CD4-positive, alpha-beta T cell treated with Interleukin-4 for 1 hour (primary cell): ENCODE data around the gene JSRP1.
A peak's percentile ranks its signal among the peaks of the same experiment; 100 is the strongest.

ENCODE experiments used
- DNase-seq, 2 donors: peaks; one replicate each; pipeline ENCODE4 v3.0.0-alpha.2; 2020 to 2022

Gene JSRP1

DNA sequence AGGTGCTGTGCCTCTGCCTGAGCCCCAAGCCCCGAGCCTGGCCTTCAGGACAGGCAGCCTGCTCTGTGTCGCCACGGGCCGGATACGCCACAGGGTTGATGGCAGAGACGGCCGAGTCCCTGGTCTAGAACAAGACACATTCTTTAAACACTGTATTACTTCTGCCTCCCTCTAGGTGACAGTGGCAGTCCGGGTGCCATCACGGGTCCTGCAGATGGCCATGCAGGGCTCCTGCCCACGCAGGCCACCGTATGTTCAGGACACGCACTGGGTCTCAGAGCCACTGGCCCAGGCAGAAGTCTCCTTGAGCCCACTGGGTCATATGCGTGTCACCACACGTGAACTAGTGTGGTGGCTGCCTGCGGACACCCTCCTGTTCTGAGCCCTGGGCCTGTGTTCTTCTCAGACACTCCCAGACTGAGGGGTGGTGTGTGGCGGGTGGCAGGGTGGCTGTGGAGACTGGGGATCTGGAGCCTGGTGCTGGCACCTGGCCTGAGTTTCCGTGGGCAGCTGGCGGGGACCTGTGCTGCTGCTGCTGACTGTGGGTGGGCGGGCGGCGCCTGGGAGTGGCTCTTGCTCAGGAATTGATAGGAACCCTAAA lies 24.5 kb downstream of the JSRP1 start:
- no peak for DNase-seq

DNA sequence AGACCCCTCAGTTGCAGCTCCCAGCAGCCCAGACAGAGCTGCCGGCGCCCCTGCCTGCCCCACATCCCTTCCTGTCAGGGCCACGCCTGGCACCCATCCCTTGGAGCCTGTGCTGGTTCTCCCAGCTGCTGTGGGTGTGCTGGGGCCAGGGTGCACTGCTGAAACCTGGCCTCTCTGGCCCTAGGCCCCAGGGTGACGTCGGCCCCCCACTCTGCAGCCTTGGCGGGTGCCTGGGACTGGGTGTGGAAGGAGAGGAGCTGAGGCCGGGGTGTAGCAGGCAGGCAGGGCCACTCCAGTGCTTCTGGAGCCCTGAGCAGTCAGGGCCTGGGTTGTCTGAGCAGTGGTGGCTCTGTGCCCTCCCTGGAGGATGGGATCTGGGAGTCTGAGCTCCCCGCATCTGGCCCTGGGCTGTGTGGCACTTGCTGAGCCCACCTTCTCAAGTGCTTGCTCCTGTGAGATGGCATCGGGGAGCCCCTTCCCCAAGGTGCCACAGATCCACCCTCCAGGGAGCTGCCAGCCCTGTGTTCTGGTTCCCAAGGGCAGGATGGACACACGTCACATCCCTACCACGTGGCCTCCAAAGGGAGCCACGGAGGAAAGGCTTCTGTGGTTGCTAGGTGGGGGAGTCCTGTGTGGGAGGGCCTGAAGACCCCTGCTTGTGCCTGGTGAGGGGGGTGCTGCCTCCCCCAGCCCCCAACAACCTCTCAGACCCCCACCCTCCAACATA lies 25.2 kb downstream of the JSRP1 start:
- DNase-seq = no peak

DNA sequence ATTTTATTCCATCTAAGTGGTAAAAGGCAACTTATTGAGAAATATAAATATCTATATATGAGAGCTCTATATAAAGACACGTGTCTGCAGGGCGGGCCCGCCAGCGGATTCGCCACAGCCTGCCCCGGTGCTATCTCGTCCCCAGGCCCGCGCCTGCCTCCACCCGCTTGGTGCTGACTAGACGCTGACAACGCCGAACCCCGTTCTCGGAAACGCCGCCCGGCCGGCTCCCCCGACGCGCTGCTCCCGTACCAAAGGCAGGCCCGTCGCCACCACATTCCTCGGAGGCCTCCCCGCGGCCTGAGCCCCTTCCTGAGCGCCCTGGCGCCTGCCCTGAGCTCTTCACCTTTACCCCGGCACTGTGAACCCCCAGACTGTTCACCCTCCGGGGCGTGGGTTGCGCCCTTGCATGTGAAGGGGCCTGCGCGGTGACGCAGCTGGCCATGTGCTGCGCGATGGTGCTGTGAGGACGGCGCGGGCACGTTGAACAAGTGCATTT lies 26.1 kb downstream of the JSRP1 start:
- DNase-seq = no peak

DNA sequence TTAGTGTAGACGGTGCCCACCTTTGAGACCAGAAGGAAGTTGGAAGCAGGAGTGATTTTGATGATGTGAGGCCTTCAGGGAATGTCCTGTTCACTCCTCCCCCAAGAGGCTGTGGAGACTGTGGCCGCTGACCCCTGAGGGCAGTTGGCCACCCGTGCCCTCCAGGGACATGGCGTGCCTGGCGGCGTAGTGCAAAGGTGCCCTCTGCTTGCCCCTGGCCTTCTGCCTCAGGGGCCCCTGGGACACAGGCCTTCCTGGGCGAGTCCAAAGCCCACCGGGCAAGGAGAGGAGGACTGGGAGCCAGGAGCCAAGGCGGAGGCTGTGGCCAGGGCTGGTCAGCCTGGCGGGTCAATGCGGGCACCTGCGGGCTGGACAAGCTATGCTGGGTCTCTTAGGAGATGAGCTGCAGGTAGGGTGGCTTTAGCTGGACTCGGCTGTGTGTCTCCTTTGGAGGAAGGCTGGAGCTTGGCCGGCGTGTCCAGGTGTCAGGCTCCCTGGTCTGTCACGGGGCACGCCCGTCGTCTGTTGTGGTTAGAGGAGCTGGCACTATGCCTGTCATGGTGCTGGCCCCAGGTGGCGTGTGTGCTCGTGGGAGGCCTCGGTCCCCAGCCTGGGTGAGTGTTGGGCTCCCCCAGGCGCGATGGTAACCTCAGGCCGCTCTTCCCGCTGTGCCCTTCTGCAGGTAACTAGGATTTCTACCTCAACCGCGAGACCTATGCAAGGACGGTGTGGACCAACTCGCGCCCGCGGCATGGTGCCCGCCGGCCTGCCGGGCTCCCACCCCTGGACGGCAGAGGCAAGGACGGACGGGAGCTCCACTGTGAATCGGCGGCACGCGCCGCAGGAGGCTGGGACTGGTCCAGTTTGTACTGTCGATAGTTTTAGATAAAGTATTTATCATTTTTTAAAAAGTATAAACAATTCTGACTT lies 26.8 kb downstream of the JSRP1 start:
- no peak for DNase-seq

DNA sequence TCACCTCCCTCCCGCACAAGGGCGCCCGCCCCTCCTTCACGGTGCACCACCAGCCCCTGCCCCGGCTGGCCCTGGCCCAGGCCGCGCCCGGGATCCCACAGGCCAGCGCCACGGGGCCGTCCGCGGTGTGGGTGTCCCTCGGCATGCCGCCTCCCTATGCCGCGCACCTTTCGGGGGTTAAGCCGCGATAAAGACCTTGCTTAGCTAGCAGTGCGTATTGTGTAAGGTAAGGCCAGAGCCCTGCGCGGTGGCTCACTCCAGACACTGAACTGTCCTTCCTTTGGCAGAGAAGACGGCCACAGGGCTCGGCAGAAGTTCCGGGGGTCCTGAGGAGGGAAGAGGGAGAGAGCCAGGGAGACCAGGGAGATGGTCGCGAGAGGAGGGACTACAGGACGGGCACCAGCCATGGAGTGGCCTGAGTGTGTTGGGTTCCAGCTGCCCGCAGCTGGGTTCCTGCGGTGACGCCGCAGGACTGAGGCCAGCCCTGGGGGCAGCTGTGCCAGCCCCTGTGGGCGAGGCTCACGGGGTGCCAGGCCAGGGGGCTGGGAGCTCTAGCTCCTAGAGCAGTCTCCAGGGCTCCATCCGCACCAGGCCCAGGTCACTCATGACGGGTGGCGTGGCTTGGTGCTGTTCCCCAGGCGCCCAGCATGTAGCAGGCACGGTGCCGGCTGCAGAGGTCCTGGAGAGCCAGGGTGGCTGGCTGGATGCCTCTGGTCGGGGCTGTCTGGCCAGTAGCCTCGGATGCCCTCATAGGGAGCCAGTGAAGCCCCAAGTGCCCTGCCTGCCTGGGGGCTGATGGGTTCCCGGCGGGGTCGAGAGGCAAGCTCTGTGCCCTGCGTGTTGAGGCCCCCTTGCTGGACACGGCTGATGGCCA lies 27.8 kb downstream of the JSRP1 start:
- DNase-seq = no peak

DNA sequence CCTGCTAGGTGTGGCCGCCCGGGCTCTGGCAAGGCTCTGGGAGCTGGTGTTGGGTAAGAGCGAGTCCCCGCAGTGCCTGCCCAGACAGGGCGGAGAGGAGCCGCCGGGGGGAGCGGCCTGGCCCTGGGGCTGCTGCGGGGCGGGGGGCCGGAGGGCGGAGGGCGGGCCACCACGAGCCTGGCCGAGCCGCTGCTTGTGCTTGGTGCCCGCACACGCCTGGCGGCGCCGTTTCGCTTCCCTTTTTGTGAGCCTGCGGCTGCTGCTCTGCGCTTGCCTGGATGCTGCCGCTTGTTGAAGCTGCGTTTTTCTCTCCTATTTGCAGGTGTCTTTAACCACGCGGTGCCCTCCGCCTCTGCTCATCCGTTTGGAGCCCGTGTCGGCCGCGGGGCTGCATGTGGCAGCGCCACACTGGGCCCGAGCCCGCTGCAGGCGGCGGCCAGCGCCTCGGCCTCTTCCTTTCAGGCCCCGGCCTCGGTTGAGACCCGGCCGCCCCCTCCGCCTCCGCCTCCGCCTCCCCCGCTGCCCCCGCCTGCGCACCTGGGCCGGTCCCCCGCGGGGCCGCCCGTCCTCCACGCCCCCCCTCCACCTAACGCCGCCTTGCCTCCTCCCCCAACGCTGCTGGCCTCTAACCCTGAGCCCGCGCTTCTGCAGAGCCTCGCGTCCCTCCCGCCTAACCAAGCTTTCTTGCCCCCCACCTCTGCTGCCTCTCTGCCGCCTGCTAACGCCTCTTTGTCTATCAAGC lies 28.6 kb downstream of the JSRP1 start:
- DNase-seq = peak in 1 of 2 donors; percentile 50

DNA sequence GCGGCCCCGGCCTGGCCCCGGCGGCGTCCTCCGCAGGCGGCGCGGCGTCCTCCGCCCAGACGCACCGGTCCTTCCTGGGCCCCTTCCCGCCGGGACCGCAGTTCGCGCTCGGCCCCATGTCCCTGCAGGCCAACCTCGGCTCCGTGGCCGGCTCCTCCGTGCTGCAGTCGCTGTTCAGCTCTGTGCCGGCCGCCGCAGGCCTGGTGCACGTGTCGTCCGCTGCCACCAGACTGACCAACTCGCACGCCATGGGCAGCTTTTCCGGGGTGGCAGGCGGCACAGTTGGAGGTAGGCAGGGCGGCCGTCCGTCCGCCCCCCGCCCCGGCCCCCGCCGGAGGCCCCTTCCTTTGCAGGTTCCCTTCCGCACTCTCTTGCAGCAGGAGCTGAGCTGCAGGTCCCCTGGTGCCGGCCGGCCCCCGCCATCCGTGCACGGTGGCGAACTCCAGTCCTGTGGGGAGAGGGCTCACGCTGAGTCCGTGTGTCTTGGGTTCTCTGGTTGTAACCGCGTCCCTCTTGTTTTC lies 29.3 kb downstream of the JSRP1 start:
- DNase-seq = no peak

DNA sequence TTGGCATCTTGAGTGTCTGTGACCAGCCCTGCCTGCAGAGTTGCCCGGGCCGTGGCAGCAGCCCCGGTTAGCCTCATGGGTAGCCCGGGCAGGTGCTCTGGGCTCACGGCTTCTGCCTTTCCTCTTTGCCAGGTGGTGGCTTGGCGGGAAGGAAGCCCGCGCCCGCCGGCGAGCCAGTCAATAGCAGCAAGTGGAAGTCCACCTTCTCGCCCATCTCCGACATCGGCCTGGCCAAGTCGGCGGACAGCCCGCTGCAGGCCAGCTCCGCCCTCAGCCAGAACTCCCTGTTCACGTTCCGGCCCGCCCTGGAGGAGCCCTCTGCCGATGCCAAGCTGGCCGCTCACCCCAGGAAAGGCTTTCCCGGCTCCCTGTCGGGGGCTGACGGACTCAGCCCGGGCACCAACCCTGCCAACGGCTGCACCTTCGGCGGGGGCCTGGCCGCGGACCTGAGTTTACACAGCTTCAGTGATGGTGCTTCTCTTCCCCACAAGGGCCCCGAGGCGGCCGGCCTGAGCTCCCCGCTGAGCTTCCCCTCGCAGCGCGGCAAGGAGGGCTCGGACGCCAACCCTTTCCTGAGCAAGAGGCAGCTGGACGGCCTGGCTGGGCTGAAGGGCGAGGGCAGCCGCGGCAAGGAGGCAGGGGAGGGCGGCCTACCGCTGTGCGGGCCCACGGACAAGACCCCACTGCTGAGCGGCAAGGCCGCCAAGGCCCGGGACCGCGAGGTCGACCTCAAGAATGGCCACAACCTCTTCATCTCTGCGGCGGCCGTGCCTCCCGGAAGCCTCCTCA lies 30.0 kb downstream of the JSRP1 start:
- DNase-seq = no peak

DNA sequence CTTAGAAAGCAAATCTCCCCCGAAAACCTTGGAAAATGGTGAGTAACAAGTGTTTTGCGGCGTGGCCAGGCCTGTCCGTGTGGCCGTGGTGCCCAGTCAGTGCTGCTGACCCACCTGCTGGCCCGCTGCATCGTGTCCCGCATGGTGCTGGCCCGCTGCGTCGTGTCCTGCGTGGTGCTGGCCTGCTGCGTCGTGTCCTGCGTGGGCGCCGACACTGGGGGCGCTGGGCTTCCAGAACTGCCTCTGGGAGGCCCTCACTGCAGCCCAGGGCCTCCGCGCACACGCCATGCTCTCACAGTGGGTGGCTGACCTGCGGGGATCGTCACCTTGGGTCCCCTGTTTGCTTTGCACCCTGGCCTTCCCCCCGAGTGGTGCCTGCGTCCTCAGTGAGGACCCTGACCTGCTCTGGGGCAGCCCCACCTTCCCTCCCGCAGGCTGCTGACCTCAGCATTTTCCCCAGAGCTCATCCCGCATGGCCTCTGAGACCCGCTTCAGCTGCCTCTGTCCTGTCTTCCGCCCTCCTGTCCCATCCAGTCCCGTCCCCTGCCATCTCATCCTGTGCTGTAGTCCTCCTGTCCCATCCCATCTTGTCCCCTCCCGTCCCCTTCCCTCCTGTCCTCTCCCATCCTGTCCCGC lies 30.7 kb downstream of the JSRP1 start:
- DNase-seq = no peak

DNA sequence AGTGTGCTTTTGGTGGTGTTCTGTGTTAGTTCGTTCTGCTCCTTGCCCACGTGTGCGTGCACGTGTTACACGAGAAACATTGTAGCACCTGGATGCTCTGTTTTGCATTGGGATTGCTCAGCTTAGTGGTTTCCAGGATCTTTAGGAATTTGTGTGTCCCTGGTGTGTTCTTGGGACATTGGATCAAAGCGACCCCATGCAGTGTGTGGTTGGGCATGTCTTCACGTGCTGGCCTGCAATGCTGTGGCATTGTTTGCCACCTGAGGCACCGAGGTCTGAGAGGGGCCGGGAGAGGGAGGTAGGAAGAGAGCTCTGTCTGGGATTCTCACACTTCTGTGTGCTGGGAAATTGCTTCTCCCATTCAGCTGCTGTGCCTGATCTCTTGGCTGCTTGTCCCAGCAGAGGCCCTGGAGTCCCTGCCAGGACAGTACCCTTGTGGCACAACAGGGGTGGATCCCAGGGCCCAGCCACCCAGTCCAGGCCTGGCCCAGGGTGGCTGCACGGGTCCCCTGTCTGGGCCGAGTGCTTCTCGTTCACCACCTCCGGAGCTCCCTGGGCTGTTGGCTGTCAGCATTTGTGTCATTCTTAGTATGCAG lies 31.4 kb downstream of the JSRP1 start:
- no peak for DNase-seq

DNA sequence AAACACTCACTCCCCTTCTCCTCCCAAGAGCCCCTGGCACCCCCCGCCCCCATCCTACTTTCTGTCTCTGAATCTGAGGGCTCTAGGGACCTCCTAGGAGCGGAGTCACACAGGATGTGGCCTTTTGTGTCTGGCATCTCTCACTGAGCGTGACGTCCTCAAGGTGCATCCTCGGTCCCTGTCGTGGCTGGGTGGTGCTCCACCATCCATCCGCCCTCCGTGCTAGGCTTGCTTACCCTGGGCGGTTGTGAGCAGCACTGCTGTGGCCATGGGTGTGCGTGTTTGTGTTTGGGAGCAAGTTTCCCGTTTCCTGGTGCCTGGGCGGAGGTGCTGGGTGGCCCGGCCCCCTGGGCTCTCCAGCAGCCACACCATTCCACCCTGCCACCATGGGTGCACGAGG lies 32.3 kb downstream of the JSRP1 start:
- DNase-seq = peak; percentile 25 to 62

DNA sequence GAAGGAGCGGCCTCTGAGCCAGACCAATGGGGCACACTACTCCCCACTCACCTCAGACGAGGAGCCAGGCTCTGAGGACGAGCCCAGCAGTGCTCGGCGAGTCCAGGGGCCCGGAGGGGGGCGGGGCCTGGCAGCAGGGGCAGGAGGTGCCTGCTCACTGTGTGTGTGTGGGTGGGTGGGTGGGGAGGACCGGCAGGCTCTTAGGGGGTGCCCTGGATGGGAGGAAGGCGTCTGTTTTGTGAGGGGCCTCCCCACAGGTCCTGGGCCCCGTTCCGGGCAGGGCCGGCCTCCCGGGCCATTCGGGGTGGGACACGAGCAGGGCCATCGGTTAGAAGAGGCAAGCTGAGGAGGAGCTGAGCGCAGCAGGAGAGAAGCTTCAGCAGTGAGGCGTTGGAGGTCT lies 32.8 kb downstream of the JSRP1 start:
- DNase-seq = no peak

DNA sequence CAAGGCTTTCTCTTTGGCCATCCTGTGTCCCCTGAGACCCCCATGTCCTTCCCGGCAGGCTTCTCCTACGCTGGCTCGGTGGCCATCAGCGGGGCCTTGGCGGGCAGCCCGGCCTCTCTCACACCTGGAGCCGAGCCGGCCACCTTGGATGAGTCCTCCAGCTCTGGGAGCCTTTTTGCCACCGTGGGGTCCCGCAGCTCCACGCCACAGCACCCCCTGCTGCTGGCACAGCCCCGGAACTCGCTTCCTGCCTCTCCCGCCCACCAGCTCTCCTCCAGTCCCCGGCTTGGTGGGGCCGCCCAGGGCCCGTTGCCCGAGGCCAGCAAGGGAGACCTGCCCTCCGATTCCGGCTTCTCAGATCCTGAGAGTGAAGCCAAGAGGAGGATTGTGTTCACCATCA lies 34.3 kb downstream of the JSRP1 start:
- DNase-seq = no peak

DNA sequence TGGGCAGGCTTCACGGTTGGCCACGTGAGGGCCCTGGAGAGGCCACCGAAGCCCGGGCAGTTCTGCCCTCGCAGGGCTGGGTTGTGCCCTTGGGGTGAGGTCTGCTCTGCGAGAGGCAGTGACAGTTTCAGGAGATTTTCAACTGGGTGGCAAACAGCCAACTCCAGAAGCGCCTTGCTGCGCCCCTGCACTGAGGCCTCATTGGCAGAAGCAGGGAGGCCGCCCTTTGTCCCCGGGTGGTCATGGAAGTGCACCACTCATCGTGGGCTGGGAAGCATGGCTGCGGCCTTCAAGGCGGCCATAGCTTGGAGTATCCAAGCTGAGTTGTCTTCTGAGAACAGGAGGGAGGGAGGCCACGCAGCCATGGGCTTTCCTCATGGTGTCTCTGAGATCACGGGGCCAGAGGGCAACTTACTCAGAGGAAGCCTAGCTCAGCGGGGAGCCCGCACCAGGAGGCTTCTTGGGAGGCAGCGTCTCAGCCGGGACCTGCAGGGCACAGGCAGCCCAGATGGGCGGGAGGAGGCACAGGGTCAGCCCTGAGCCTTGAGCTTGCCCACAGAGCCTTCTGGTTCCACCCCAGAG lies 34.9 kb downstream of the JSRP1 start:
- DNase-seq = no peak

DNA sequence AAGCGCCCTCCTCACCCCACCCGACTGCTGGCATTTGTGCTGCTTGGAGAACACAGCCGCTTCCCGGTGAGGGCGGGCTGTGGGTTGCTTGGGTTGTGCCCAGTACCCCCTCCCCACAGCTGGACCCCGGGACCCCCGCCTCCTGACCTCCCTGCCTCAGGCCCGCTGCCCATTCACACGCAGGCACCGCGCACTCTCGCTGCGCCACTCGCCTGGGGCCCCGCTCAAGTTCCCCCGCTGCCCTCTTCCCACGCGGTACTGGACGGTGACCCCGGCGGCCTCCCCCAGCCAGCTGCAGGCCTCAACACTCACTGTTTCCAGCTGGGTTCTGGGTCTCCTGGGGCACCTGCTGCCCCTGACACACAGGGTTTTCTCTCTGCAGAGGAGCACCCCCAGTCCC lies 36.5 kb downstream of the JSRP1 start:
- no peak for DNase-seq

DNA sequence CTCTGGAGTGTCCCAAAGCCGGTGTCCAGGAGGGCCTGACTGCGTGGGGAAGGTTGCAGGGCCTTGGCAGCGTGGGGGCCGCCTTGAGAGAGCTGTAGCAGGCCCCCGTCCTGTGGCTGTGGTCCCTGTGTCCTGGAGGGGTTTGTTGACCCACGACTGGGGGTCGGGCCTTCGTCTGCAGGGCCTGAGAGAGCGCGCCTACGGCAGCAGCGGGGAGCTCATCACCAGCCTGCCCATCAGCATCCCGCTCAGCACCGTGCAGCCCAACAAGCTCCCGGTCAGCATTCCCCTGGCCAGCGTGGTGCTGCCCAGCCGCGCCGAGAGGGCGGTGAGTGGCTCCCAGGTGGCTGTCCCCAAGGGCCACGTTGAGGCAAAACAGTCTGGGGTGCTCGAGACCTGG lies 38.6 kb downstream of the JSRP1 start:
- no peak for DNase-seq

DNA sequence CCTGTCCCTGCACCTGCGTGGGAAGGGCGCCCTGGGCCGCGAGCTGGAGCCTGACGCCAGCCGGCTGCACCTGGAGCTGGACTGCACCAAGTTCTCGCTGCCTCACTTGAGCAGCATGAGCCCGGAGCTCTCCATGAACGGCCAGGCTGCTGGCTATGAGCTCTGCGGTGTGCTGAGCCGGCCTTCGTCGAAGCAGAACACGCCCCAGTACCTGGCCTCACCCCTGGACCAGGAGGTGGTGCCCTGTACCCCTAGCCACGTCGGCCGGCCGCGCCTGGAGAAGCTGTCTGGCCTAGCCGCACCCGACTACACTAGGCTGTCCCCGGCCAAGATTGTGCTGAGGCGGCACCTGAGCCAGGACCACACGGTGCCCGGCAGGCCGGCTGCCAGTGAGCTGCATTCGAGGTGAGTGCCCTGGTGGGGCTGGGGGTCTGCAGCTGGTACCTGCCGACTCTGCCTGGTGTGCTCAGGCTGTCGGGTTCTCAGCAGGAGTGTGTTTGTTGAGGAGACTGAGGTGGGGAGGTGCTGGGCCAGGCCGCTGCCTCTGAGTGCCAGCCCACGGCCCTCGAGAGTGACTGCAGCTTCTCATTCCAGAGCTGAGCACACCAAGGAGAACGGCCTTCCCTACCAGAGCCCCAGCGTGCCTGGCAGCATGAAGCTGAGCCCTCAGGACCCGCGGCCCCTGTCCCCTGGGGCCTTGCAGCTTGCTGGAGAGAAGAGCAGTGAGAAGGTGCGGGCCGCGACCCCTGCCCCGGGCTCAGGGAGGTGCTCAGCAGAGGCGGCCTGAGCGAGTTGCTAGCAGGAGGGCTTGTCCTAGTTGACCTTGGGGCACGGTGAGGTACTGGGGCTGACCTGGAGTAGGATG lies 39.6 kb downstream of the JSRP1 start:
- no peak for DNase-seq

DNA sequence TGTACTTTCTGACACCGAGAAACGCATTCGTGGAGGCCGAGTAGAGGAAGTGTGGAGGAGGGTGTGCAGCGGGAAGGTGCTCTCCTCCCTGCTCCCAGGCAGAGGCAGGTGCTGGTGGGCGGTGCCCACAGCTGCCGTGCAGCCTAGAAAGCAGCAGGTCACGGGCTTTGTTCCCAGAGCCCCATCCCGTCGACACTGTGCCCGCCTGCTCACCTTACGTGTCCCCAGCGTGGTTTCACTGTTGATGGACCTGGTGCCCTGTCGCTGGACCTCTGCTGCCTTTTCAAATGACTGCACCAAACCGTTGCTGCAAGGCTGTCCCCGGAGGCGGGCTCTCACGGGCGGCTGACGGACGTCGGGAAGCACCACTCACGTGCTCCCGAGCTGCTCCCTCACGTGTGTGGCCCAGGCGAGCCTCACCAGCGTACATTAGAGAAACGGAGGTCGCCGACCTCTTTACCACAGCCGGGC lies 40.9 kb downstream of the JSRP1 start:
- DNase-seq = peak in 1 of 2 donors; percentile 46
